HFFc6 (cell line): ENCODE data around the gene NAV2. TPM values are rescaled to one million over a fixed set of nuclear protein-coding genes. Genes with fewer than 3 reads are reported as not detected.

Experiments used
- DNase-seq: peaks from one replicate; pipeline ENCODE4 v3.0.0-alpha.2; 2018
- H3K27ac Mint-ChIP-seq: 2 replicates; pipeline ENCODE4 v1.8.0; 2020; ENCODE audit warnings: mild to moderate bottlenecking, mixed read lengths
- H3K27me3 Mint-ChIP-seq: 2 replicates; pipeline ENCODE4 v1.8.0; 2021; ENCODE audit warnings: mild to moderate bottlenecking, moderate library complexity, mixed read lengths; ENCODE audit not compliant: insufficient read depth
- H3K36me3 Mint-ChIP-seq: 2 replicates; pipeline ENCODE4 v1.8.0; 2021; ENCODE audit warnings: low read depth, mixed read lengths
- H3K4me1 Mint-ChIP-seq: 2 replicates; pipeline ENCODE4 v1.8.0; 2020; ENCODE audit warnings: low read depth, mixed read lengths
- H3K4me3 Mint-ChIP-seq: 2 replicates; pipeline ENCODE4 v1.8.0; 2020; ENCODE audit warnings: mild to moderate bottlenecking, moderate library complexity, mixed read lengths
- H3K9me3 Mint-ChIP-seq: 2 replicates; pipeline ENCODE4 v1.8.0; 2020; ENCODE audit warnings: mild to moderate bottlenecking, mixed read lengths
- CTCF ChIP-seq: fragments of 200-600 bp; sonication (generic); IDR thresholded peaks from 2 replicates; pipeline ENCODE4 v1.5.0; 2021; ENCODE audit warnings: antibody characterized with exemption, mild to moderate bottlenecking
- total RNA-seq, 6 experiments: library from RNA; stranded (reverse); fragmentation: NEBNext Ultra II Directional; extraction: Animal tissue kit (Norgen Biotek cat#: 25700); gene quantifications; 2 replicates in 1 of 6; 3 replicates in 5 of 6; pipeline ENCODE4 v1.2.3, GENCODE V29; 2021

NAV2 gene
- total RNA-seq, 6 experiments from 2014 or later: 12.4 to 34.9 (median 31.8) TPM

GRCh38 chr11:20085918-20086317, 373.3 kb downstream of the NAV2 start:
- no peak overlapping the region for H3K27ac Mint-ChIP-seq

GRCh38 chr11:20087118-20087521, 374.5 kb downstream of the NAV2 start:
- Mint-ChIP-seq H3K4me1 (peaks cover 18% of the 10 kb centered on the region), H3K4me3 (no peak overlapping the region), H3K36me3 (peaks cover 60% of the 10 kb centered on the region), H3K9me3 (no peaks in the 10 kb centered on the region), H3K27me3 (peaks cover 11% of the 10 kb centered on the region), H3K27ac (no peak overlapping the region)
- DNase-seq: no peak
- no peak for TF ChIP-seq CTCF

More at GRCh38 chr11:20085918-20086317, 373.3 kb downstream of the NAV2 start:
- peaks cover 11% of the 10 kb centered on the region for H3K27me3 Mint-ChIP-seq
- no peak for DNase-seq
- no peak for TF ChIP-seq CTCF
- peaks cover 56% of the 10 kb centered on the region for H3K36me3 Mint-ChIP-seq
- peaks cover 18% of the 10 kb centered on the region for H3K4me1 Mint-ChIP-seq
- no peak overlapping the region for H3K4me3 Mint-ChIP-seq
- H3K9me3 Mint-ChIP-seq: no peaks in the 10 kb centered on the region

GRCh38 chr11:20088397-20089225, 376.0 kb downstream of the NAV2 start:
- Mint-ChIP-seq H3K27ac (no peak overlapping the region), H3K4me1 (peaks cover 22% of the 10 kb centered on the region)
- no peak for DNase-seq

GRCh38 chr11:20089367-20089766, 376.7 kb downstream of the NAV2 start:
- Mint-ChIP-seq H3K9me3 (no peaks in the 10 kb centered on the region), H3K4me3 (no peak overlapping the region), H3K4me1 (peaks cover 26% of the 10 kb centered on the region), H3K27ac (no peak overlapping the region), H3K27me3 (peaks cover 8% of the 10 kb centered on the region), H3K36me3 (peaks cover 37% of the 10 kb centered on the region)
- DNase-seq: no peak
- no peak for TF ChIP-seq CTCF

More at GRCh38 chr11:20088397-20089225, 376.0 kb downstream of the NAV2 start:
- TF ChIP-seq CTCF: no peak
- Mint-ChIP-seq H3K9me3 (no peaks in the 10 kb centered on the region), H3K4me3 (no peak overlapping the region), H3K27me3 (peaks cover 8% of the 10 kb centered on the region), H3K36me3 (peaks cover 45% of the 10 kb centered on the region)

GRCh38 chr11:20089796-20090653, 377.4 kb downstream of the NAV2 start:
- Mint-ChIP-seq H3K9me3 (no peaks in the 10 kb centered on the region), H3K27ac (no peak overlapping the region), H3K36me3 (peaks cover 38% of the 10 kb centered on the region), H3K27me3 (peaks cover 8% of the 10 kb centered on the region), H3K4me1 (peaks cover 26% of the 10 kb centered on the region), H3K4me3 (no peak overlapping the region)
- TF ChIP-seq CTCF: no peak
- no peak for DNase-seq
